Measurements from ENCODE around the gene FBXO34.
"Not testable (repeated sequence)": the region's sequence is repeated elsewhere in the genome, so short reads cannot be mapped to it uniquely, and the experiment has no call there.

FBXO34 gene

GRCh38 chr14:55336691-55337090 is 65.5 kb downstream of the FBXO34 start:
- H3K4me1 ChIP-seq (ENCODE audit: control insufficient read depth in 5 of 5, insufficient read depth in 5 of 5, low read length in 5 of 5): peaks cover 0 to 9% (median 5%) of the 10 kb centered on the region in 5 donors
- no peaks in the 10 kb centered on the region for H3K27me3 ChIP-seq (ENCODE audit: control insufficient read depth in 5 of 5, insufficient read depth in 4 of 5, low read length in 5 of 5)
- H3K9me3 ChIP-seq (ENCODE audit: control insufficient read depth in 5 of 5, low read length in 5 of 5): no peaks in the 10 kb centered on the region
- no peak overlapping the region for H3K27ac ChIP-seq (ENCODE audit: low read depth, low read length)
- no peak overlapping the region for H3K4me3 ChIP-seq (ENCODE audit: low read depth in 1 of 5, low read length in 5 of 5)
- no peaks in the 10 kb centered on the region for H3K36me3 ChIP-seq (ENCODE audit: control insufficient read depth in 5 of 5, insufficient read depth in 5 of 5, low read length in 5 of 5)
- no peak overlapping the region for H3K9ac ChIP-seq (ENCODE audit: low read length in 5 of 5)

- peaks cover 0 to 4% (median 0%) of the 10 kb centered on the region in 5 donors for H3K4me1 ChIP-seq (ENCODE audit: control insufficient read depth in 5 of 5, insufficient read depth in 5 of 5, low read length in 5 of 5)
- no peak overlapping the region for H3K4me3 ChIP-seq (ENCODE audit: low read depth in 1 of 5, low read length in 5 of 5)
- no peaks in the 10 kb centered on the region for H3K9me3 ChIP-seq (ENCODE audit: control insufficient read depth in 5 of 5, low read length in 5 of 5)
- H3K36me3 ChIP-seq (ENCODE audit: control insufficient read depth in 5 of 5, insufficient read depth in 5 of 5, low read length in 5 of 5): no peaks in the 10 kb centered on the region
- H3K27me3 ChIP-seq (ENCODE audit: control insufficient read depth in 5 of 5, insufficient read depth in 4 of 5, low read length in 5 of 5): no peaks in the 10 kb centered on the region
- no peak overlapping the region for H3K27ac ChIP-seq (ENCODE audit: low read depth, low read length)
- H3K9ac ChIP-seq (ENCODE audit: low read length in 5 of 5): no peak overlapping the region
Observed at GRCh38 chr14:55339770-55340169, 68.5 kb downstream of the FBXO34 start.

- peaks cover 0 to 4% (median 0%) of the 10 kb centered on the region in 5 donors for H3K4me1 ChIP-seq (ENCODE audit: control insufficient read depth in 5 of 5, insufficient read depth in 5 of 5, low read length in 5 of 5)
- H3K27ac ChIP-seq (ENCODE audit: low read depth, low read length): no peak overlapping the region
- H3K36me3 ChIP-seq (ENCODE audit: control insufficient read depth in 5 of 5, insufficient read depth in 5 of 5, low read length in 5 of 5): no peaks in the 10 kb centered on the region
- no peak overlapping the region for H3K4me3 ChIP-seq (ENCODE audit: low read depth in 1 of 5, low read length in 5 of 5)
- no peaks in the 10 kb centered on the region for H3K9me3 ChIP-seq (ENCODE audit: control insufficient read depth in 5 of 5, low read length in 5 of 5)
- H3K27me3 ChIP-seq (ENCODE audit: control insufficient read depth in 5 of 5, insufficient read depth in 4 of 5, low read length in 5 of 5): no peaks in the 10 kb centered on the region
- H3K9ac ChIP-seq (ENCODE audit: low read length in 5 of 5): no peak overlapping the region
Observed at GRCh38 chr14:55340482-55340881, 69.3 kb downstream of the FBXO34 start.

GRCh38 chr14:55341781-55342180 is 70.6 kb downstream of the FBXO34 start:
- peaks cover 0 to 2% (median 0%) of the 10 kb centered on the region in 5 donors for H3K4me1 ChIP-seq (ENCODE audit: control insufficient read depth in 5 of 5, insufficient read depth in 5 of 5, low read length in 5 of 5)
- no peak overlapping the region for H3K4me3 ChIP-seq (ENCODE audit: low read depth in 1 of 5, low read length in 5 of 5)
- H3K36me3 ChIP-seq (ENCODE audit: control insufficient read depth in 5 of 5, insufficient read depth in 5 of 5, low read length in 5 of 5): no peaks in the 10 kb centered on the region
- H3K9ac ChIP-seq (ENCODE audit: low read length in 5 of 5): no peak overlapping the region
- H3K27me3 ChIP-seq (ENCODE audit: control insufficient read depth in 5 of 5, insufficient read depth in 4 of 5, low read length in 5 of 5): no peaks in the 10 kb centered on the region
- no peak overlapping the region for H3K27ac ChIP-seq (ENCODE audit: low read depth, low read length)
- no peaks in the 10 kb centered on the region for H3K9me3 ChIP-seq (ENCODE audit: control insufficient read depth in 5 of 5, low read length in 5 of 5)

GRCh38 chr14:55344582-55345163 is 73.5 kb downstream of the FBXO34 start:
- not testable (repeated sequence) for H3K4me3 ChIP-seq (ENCODE audit: low read depth in 1 of 5, low read length in 5 of 5); H3K27ac ChIP-seq (ENCODE audit: low read depth, low read length); H3K27me3 ChIP-seq (ENCODE audit: control insufficient read depth in 5 of 5, insufficient read depth in 4 of 5, low read length in 5 of 5); H3K9ac ChIP-seq (ENCODE audit: low read length in 5 of 5); H3K36me3 ChIP-seq (ENCODE audit: control insufficient read depth in 5 of 5, insufficient read depth in 5 of 5, low read length in 5 of 5); H3K4me1 ChIP-seq (ENCODE audit: control insufficient read depth in 5 of 5, insufficient read depth in 5 of 5, low read length in 5 of 5); H3K9me3 ChIP-seq (ENCODE audit: control insufficient read depth in 5 of 5, low read length in 5 of 5)

- Histone ChIP-seq H3K4me3 (ENCODE audit: low read depth in 1 of 5, low read length in 5 of 5) (no peak overlapping the region), H3K36me3 (ENCODE audit: control insufficient read depth in 5 of 5, insufficient read depth in 5 of 5, low read length in 5 of 5) (peaks cover 9 to 18% (median 17%) of the 10 kb centered on the region in 5 donors), H3K27ac (ENCODE audit: low read depth, low read length) (no peak overlapping the region), H3K4me1 (ENCODE audit: control insufficient read depth in 5 of 5, insufficient read depth in 5 of 5, low read length in 5 of 5) (peaks cover 0 to 2% (median 2%) of the 10 kb centered on the region in 5 donors), H3K9ac (ENCODE audit: low read length in 5 of 5) (no peak overlapping the region), H3K9me3 (ENCODE audit: control insufficient read depth in 5 of 5, low read length in 5 of 5) (no peaks in the 10 kb centered on the region), H3K27me3 (ENCODE audit: control insufficient read depth in 5 of 5, insufficient read depth in 4 of 5, low read length in 5 of 5) (no peaks in the 10 kb centered on the region)
Observed at GRCh38 chr14:55347040-55347439, 75.8 kb downstream of the FBXO34 start.

- H3K27me3 ChIP-seq (ENCODE audit: control insufficient read depth in 5 of 5, insufficient read depth in 4 of 5, low read length in 5 of 5): no peaks in the 10 kb centered on the region
- H3K4me3 ChIP-seq (ENCODE audit: low read depth in 1 of 5, low read length in 5 of 5): no peak overlapping the region
- no peaks in the 10 kb centered on the region for H3K9me3 ChIP-seq (ENCODE audit: control insufficient read depth in 5 of 5, low read length in 5 of 5)
- no peak overlapping the region for H3K27ac ChIP-seq (ENCODE audit: low read depth, low read length)
- no peak overlapping the region for H3K9ac ChIP-seq (ENCODE audit: low read length in 5 of 5)
- H3K36me3 ChIP-seq (ENCODE audit: control insufficient read depth in 5 of 5, insufficient read depth in 5 of 5, low read length in 5 of 5): peaks cover 9 to 25% (median 24%) of the 10 kb centered on the region in 5 donors
- peaks cover 0 to 2% (median 2%) of the 10 kb centered on the region in 5 donors for H3K4me1 ChIP-seq (ENCODE audit: control insufficient read depth in 5 of 5, insufficient read depth in 5 of 5, low read length in 5 of 5)
Observed at GRCh38 chr14:55347748-55348147, 76.5 kb downstream of the FBXO34 start.

- H3K9ac ChIP-seq (ENCODE audit: low read length in 5 of 5): no peak overlapping the region
- H3K36me3 ChIP-seq (ENCODE audit: control insufficient read depth in 5 of 5, insufficient read depth in 5 of 5, low read length in 5 of 5): peaks cover 9 to 27% (median 25%) of the 10 kb centered on the region in 5 donors
- H3K4me3 ChIP-seq (ENCODE audit: low read depth in 1 of 5, low read length in 5 of 5): no peak overlapping the region
- no peaks in the 10 kb centered on the region for H3K9me3 ChIP-seq (ENCODE audit: control insufficient read depth in 5 of 5, low read length in 5 of 5)
- H3K4me1 ChIP-seq (ENCODE audit: control insufficient read depth in 5 of 5, insufficient read depth in 5 of 5, low read length in 5 of 5): peaks cover 0 to 2% (median under 1%) of the 10 kb centered on the region in 5 donors
- no peak overlapping the region for H3K27ac ChIP-seq (ENCODE audit: low read depth, low read length)
- H3K27me3 ChIP-seq (ENCODE audit: control insufficient read depth in 5 of 5, insufficient read depth in 4 of 5, low read length in 5 of 5): no peaks in the 10 kb centered on the region
Observed at GRCh38 chr14:55348766-55349453, 77.7 kb downstream of the FBXO34 start.

- H3K27ac ChIP-seq (ENCODE audit: low read depth, low read length): no peak overlapping the region
- peaks cover 0 to 2% (median 0%) of the 10 kb centered on the region in 5 donors for H3K4me1 ChIP-seq (ENCODE audit: control insufficient read depth in 5 of 5, insufficient read depth in 5 of 5, low read length in 5 of 5)
Observed at GRCh38 chr14:55349565-55349964, 78.3 kb downstream of the FBXO34 start.

GRCh38 chr14:55350461-55350860 is 79.2 kb downstream of the FBXO34 start:
- peaks cover 9 to 37% (median 25%) of the 10 kb centered on the region in 5 donors for H3K36me3 ChIP-seq (ENCODE audit: control insufficient read depth in 5 of 5, insufficient read depth in 5 of 5, low read length in 5 of 5)
- no peaks in the 10 kb centered on the region for H3K27me3 ChIP-seq (ENCODE audit: control insufficient read depth in 5 of 5, insufficient read depth in 4 of 5, low read length in 5 of 5)
- H3K27ac ChIP-seq (ENCODE audit: low read depth, low read length): no peak overlapping the region
- H3K4me3 ChIP-seq (ENCODE audit: low read depth in 1 of 5, low read length in 5 of 5): no peak overlapping the region
- H3K9ac ChIP-seq (ENCODE audit: low read length in 5 of 5): no peak overlapping the region
- no peaks in the 10 kb centered on the region for H3K9me3 ChIP-seq (ENCODE audit: control insufficient read depth in 5 of 5, low read length in 5 of 5)
- H3K4me1 ChIP-seq (ENCODE audit: control insufficient read depth in 5 of 5, insufficient read depth in 5 of 5, low read length in 5 of 5): peaks cover 0 to 2% (median 0%) of the 10 kb centered on the region in 5 donors

More at GRCh38 chr14:55349565-55349964, 78.3 kb downstream of the FBXO34 start:
- H3K9ac ChIP-seq (ENCODE audit: low read length in 5 of 5): no peak overlapping the region
- H3K9me3 ChIP-seq (ENCODE audit: control insufficient read depth in 5 of 5, low read length in 5 of 5): no peaks in the 10 kb centered on the region
- H3K4me3 ChIP-seq (ENCODE audit: low read depth in 1 of 5, low read length in 5 of 5): no peak overlapping the region
- H3K36me3 ChIP-seq (ENCODE audit: control insufficient read depth in 5 of 5, insufficient read depth in 5 of 5, low read length in 5 of 5): peaks cover 9 to 32% (median 25%) of the 10 kb centered on the region in 5 donors
- H3K27me3 ChIP-seq (ENCODE audit: control insufficient read depth in 5 of 5, insufficient read depth in 4 of 5, low read length in 5 of 5): no peaks in the 10 kb centered on the region

Data from subcutaneous abdominal adipose tissue (tissue), 5 donors.